Measurements from ENCODE around the gene TSPAN32.
"Not testable (repeated sequence)": the region's sequence is repeated elsewhere in the genome, so short reads cannot be mapped to it uniquely, and the experiment has no call there.

The TSPAN32 gene

DNA sequence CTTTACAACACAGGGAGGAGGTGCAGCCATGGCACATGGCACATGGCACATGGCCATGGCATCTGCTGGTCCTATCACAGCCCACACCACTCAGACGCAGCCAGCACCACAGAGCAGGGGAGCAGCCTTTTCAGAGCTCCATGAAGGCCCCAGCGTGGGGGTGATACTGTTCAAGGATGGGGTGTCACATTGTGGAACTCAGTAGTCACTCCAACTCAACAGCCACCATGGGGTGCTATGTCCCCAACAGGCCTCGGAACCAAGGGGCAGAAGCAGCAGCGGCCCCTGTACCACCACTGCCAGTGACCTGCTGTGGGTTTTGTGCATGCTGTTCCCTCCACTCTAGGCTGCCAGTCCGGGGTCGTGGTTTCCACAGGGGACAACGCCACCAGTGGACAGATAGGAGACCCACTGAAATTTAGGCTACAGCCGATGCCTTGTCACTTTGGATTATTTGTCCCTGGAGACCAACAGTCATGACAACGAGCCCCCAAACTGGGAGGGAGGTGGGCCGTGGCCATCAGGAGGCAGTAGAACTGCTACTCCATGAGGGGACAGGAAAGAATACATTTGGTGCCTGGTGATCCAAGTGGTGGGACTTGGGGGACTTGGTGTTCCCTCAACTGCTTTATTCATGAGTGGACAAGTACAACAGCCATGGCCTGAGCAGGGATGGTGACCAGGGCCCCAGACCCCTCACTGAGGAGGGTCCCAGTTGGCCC is 44.9 kb downstream of the TSPAN32 start:
- no peak for DNase-seq

DNA sequence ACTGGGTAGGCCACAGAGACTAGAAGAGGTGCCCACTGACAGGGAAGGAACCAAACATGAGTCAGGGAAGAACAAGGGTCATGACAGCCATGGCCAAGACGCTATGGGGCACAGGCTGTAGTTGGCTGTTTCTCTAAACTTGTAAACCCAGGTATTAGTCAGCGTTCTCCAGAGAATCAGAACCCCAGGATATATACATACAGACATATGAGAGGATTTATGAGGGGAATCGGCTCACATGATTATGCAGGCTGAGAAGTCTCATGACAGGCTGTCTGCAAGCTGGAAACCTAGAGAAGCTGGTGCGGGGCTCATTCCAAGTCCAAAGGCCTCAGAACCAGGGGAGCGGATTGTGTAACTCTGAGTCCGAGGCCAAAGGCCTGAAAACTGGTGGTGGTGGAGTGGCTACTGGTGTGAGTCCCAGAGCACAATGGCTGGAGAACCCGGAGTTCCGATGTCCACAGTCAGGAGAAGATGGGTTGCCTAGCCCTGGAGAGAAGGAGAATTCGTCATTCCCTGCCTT is 45.6 kb downstream of the TSPAN32 start:
- no peak for DNase-seq

- DNase-seq: no peak
These were observed 47.2 kb downstream of the TSPAN32 start for GRCh38 chr11:2348986-2349385.

GRCh38 chr11:2351701-2352100 is 49.9 kb downstream of the TSPAN32 start:
- DNase-seq: no peak

DNA sequence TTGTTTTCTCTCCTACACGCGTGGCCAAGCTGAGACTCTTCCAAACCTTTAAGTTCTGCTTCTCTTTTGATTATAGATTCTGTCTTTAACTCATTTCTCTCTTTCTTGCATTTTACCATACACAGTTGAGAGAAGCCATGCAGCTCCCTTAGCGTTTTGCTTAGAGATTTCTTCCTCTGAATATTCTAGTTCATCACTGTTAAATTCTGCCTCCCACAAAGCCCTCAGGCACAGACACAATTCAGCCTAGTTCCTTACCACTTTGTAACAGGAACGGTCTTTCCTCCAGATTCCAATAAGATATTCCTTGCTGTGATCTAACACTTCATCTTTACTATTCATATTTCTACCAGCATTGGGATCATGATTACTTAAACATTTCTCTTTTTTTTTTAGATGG is 50.6 kb downstream of the TSPAN32 start:
- no peak for DNase-seq

DNA sequence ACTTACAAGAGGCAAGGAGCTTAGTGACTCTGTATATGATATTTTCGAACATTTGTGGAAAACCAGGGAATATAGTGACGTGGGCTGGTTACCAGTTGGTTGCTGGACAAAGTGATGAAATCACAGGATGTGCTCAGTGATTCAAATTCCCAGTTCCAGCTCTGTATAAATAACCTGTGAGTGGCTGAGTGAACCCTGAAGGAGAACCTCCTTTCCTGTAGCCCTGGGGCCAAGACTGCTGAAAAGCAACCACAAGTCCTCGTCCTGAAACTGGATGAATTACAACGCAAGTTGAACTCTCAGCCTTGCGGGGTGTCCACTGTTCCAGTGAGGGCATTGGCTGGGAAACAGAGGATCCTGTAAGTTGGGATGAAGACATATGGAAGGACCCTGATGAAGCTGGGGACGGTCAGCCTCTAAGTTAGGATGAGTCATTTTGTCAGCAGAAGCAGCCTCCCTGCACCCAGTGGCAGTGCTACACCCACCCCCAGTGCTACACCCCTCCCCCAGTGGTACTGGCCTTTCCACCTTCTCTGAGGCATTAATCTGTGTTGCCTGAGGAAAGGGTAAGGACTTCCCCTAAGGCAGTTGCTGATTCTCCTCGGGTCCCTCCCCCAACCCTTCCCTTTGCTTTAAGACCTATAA is 53.3 kb downstream of the TSPAN32 start:
- peak; percentile 14 for DNase-seq

DNA sequence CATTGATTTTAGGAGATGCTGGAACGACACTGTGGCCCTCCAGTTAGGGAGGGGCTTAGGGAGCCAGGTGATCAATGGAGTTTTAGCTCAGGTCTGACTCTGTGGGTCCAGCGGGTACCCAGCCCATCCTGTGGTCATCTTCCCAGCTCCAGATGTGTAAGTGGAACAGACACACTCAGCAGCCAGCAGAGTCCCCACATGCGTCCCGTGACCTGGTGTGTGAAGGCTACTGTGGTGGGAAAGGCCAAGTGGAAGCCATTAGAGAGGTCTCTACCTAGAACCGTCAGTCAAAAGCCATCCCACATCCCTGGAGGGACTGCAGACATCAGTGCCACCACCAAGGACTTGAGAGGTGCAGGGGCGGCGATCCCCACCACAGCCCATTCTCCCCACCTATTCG is 55.4 kb downstream of the TSPAN32 start:
- no peak for DNase-seq

GRCh38 chr11:2357651-2358050 is 55.8 kb downstream of the TSPAN32 start:
- not testable (repeated sequence) for DNase-seq

GRCh38 chr11:2358754-2359442 is 57.1 kb downstream of the TSPAN32 start:
- DNase-seq: no peak

DNA sequence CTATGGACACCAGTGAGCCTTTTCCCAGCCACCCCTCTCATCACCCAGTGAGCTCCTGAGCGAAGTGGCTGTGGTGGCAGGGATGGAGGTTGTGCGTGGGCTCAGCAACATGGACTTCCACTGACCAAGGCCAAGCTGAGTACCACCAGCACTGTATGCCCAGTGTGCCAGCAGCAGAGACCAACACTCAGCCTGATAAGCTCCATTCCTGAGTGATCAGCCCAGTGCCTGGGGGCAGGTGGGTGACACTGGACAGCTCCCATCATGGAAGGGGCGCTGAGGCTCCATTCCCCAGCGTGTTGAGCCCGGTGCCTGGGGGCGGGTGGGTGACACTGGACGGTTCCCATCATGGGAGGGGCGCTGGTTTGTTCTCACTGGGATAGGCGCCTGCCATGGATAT is 57.7 kb downstream of the TSPAN32 start:
- DNase-seq: no peak

DNA sequence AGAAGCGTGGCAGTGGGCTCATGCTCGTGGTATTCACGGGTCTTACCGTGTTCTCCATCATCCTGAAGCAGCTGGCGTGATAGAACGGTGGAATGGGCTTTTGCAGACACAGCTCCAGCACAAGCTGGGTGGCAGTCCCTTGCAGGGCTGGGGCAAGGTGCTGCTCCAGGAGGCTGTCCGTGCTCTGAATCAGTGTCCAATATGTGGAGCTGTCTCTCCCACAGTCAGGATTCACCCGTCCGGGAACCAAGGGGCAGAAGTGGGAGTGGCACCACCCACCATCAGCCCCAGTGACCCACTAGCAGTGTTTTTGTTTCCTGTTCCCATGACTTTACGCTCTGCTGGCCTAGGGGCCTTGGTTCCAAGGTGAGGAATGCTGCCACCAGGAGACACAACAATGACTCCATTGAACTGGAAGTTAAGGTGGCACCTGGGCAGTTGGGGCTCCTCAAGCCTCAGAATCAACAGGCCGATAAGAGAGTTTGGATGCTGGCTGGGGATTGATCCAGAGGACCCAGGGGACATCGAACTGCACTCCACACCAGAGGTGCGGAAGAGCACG is 58.3 kb downstream of the TSPAN32 start:
- DNase-seq: no peak

DNA sequence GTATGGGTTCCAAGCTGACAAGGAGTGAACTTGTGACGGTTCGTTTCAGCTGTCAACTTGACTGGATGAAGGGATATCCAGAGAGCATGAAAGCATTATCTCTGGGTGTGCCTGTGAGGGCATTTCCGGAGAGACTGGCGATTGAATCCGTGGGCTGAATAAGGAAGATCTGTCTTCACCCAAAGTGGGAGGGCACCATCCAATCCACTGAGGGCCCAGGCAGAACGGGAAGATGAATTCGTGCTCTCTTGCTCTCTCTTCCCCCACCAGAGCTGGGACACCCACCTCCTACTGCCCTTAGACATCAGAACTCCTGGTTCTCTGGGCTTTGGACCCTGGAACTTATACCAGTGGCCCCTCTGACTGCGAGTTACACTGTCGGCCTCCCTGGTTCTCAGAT is 59.8 kb downstream of the TSPAN32 start:
- DNase-seq: no peak

DNA sequence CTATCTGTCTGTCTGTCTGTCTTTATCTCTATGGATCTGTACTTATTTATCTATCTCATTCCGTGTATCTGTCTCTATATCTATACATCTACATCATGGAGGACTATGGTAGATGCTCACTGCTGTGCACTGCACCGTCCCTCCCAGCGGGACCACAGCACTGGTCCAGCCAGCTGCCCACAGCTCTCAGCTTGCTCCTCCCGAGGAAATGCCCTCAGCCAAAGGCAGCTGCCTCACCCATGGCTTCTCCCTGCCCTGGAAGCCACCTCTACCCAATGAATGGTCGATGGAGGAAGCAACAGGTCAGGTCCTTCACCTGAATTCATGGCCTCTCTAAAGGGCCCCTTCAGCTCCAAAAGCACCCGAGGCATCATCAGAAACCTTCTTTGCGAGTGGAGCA is 60.6 kb downstream of the TSPAN32 start:
- no peak for DNase-seq

- no peak for DNase-seq
These were observed 61.3 kb downstream of the TSPAN32 start for GRCh38 chr11:2363130-2363529.

GRCh38 chr11:2363577-2364370 is 62.0 kb downstream of the TSPAN32 start:
- no peak for DNase-seq

GRCh38 chr11:2364386-2364785 is 62.6 kb downstream of the TSPAN32 start:
- not testable (repeated sequence) for DNase-seq

- no peak for DNase-seq
These were observed 63.9 kb downstream of the TSPAN32 start for GRCh38 chr11:2365571-2366210.

- no peak for DNase-seq
These were observed 64.5 kb downstream of the TSPAN32 start for GRCh38 chr11:2366276-2366675.

DNA sequence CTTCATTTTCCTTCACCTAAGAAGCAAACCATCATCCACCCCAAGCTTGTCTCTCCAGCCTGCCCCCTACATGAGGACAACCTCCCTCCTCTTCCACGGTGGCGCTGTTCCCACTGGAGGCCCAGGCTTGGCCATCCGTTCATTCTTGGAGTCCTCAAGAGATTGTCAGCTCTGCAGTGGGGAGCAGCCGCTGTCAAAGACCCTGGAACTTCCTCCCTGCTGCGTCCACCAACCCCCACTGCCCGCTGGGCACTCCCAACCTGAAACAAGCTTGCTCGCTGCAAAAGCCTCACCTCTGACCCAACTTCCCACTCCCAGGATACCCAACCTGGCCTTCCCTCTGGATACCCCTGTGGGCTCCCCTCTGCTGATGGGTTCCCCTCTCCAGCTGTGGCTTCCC is 64.9 kb downstream of the TSPAN32 start:
- DNase-seq: no peak

DNA sequence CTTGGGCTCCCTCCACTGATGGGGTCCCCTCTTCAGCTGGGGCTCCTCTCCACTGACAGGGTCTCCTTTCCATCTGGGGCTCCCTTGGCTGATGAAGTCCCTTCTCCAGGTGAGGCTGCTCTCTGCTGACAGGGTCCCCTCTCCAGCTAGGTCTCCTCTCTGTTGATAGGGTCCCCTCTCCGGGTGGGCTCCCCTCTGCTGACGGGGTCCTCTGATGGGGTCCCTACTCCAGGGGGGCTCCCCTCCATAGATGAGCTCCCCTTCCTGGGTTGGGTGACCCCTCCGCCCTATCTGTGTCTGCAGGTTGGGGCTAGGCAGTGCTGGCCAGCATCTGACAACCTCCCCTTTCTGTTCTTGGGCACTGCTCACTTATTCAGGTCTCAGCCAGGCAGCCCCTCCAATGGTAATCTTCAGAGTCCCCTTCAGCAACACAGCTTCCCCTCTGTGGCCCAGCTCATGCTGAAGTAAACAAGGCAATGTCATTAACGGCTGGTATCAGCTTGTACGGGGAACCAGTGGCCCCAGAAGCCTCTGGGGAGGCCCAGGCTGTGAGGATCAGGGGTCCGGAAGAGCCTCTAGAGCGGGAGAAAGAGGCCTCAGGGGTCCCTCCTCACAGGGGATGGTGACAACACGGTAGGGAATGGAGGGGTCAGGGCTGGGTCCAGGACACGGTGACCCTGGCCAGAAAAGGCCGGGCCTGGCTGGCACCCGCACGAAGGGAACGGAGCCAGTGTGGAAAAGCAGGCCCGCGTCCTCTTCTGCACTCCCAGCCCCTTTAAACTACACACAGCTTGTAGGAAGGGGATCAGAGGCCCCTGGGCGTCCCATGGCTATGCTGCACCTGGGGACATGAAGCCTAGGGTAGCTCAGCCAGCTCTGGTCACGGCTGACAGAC is 65.7 kb downstream of the TSPAN32 start:
- DNase-seq: no peak
